GM12878 (cell line): ENCODE measurements around the gene TNFSF4.

Experiments used
- BCL3 ChIP-seq: IDR thresholded peaks from 2 replicates; pipeline ENCODE4 v1.6.1; 2011; ENCODE audit warnings: borderline replicate concordance, low read depth, mild to moderate bottlenecking, moderate library complexity, low read length; ENCODE audit not compliant: insufficient read depth, poor library complexity, severe bottlenecking
- CTCF ChIP-seq, 3 experiments: IDR thresholded peaks in 2 of 3; conservative IDR thresholded peaks in 1 of 3; 2 replicates each; pipeline ENCODE4 v1.5.1; 2011; ENCODE audit warnings: low read depth in 3 of 3, low read length in 3 of 3, mild to moderate bottlenecking in 3 of 3, control low read depth in 2 of 3, moderate library complexity in 2 of 3, inconsistent platforms in 1 of 3, mixed read lengths in 1 of 3; ENCODE audit not compliant: control insufficient read depth in 2 of 3, insufficient read depth in 1 of 3; ENCODE audit errors: extremely low read depth in 1 of 3

GRCh38 chr1:173139706-173140105 lies 67.4 kb downstream of the TNFSF4 start:
- no peak for TF ChIP-seq BCL3
- TF ChIP-seq CTCF (IDR thresholded peaks at IDR 0.05 in 2 of 3, conservative IDR thresholded peaks at IDR 0.05 in 1 of 3; ENCODE audit: control insufficient read depth in 2 of 3, extremely low read depth in 1 of 3, insufficient read depth in 1 of 3, low read depth in 3 of 3, low read length in 3 of 3): no peak
